BLaER1 (cell line): ENCODE measurements around the gene JARID2.

ENCODE experiments used
- H3K27ac ChIP-seq: shearing (Covaris generic); formaldehyde crosslinking; 2 replicates; pipeline ENCODE4 v1.8.1; 2022
- H3K27me3 ChIP-seq: shearing (Covaris generic); formaldehyde crosslinking; 2 replicates; pipeline ENCODE4 v1.8.1; 2022
- H3K36me3 ChIP-seq: shearing (Covaris generic); formaldehyde crosslinking; 2 replicates; pipeline ENCODE4 v1.8.1; 2022
- H3K4me1 ChIP-seq: shearing (Covaris generic); formaldehyde crosslinking; 2 replicates; pipeline ENCODE4 v1.8.1; 2022
- H3K4me2 ChIP-seq: shearing (Covaris generic); formaldehyde crosslinking; 2 replicates; pipeline ENCODE4 v1.8.1; 2022
- H3K4me3 ChIP-seq: shearing (Covaris generic); formaldehyde crosslinking; 2 replicates; pipeline ENCODE4 v1.8.1; 2022
- H3K9ac ChIP-seq: shearing (Covaris generic); formaldehyde crosslinking; 2 replicates; pipeline ENCODE4 v1.8.1; 2022
- H3K9me3 ChIP-seq: shearing (Covaris generic); formaldehyde crosslinking; 2 replicates; pipeline ENCODE4 v1.8.1; 2022
- H4K20me1 ChIP-seq: shearing (Covaris generic); formaldehyde crosslinking; 2 replicates; pipeline ENCODE4 v1.8.1; 2022
- Cebpa-rat ChIP-seq: shearing (Covaris generic); IDR thresholded peaks from 2 replicates; pipeline ENCODE4 v1.8.1; 2022

The JARID2 gene

DNA sequence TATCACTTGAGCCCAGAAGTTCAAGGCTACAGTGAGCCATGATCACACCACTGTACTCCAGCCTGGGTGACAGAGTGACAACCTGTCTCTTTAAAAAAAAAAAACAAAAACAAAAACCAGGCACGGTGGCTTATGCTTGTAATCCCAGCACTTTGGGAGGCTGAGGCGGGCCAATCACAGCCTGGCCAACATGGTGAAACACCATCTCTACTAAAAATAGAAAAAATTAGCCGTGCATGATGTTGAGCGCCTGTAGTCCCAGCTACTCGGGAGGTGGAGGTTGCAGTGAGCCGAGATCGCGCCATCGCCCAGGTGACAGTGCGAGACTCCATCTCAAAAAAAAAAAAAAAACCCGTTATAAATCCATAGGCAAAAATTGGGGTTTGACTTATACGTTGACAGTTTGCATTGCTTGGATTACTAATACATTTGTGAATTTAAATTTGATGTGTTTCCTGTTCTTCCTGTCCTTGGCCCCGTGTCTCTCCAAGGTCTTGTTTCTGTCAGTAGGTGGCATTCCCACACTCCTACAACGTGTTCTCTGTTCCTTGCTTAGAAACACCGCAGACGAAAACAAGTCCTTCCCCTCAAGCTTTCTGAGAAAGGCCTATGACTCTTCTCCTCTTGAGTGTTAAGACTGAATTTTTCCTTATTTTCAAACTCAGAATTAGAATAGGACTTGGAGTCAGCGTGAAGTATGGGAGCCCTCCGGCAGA, 269.9 kb downstream of the JARID2 start:
- Histone ChIP-seq H3K4me2 (no peak overlapping the region), H3K9me3 (no peaks in the 10 kb centered on the region), H3K9ac (no peak overlapping the region), H3K4me3 (no peak overlapping the region), H3K27ac (0 out of 2 replicates have a peak overlapping the region, but pooled peaks have one; percentile 6), H3K36me3 (peaks cover 100% of the 10 kb centered on the region), H3K4me1 (peaks cover 10% of the 10 kb centered on the region), H3K27me3 (no peaks in the 10 kb centered on the region), H4K20me1 (peaks cover 93% of the 10 kb centered on the region)
- no peak for TF ChIP-seq Cebpa-rat

DNA sequence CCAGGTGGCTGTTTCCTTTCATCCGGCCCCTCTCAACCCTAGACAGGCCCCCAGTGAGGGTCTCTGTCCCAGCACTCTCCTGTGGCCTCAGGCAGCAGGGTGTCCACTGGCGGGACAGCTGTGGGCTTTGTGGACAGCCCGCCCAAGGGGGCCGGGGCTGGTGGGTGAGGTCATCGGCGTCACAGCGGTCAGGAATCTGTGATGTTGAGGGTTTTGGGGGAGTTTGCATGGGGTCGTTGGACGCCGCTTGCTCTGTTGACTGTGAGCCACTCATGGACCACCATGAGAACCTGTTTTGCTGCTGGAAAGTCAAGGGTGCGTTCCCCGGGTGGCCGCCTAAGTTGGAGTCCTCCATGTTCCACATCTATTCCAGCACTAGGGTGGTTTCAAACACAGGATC, 270.5 kb downstream of the JARID2 start:
- H3K4me3 ChIP-seq = no peak overlapping the region
- peaks cover 100% of the 10 kb centered on the region for H3K36me3 ChIP-seq
- H3K9ac ChIP-seq = no peak overlapping the region
- no peak for TF ChIP-seq Cebpa-rat
- H3K4me1 ChIP-seq = peaks cover 10% of the 10 kb centered on the region
- no peaks in the 10 kb centered on the region for H3K27me3 ChIP-seq
- H3K9me3 ChIP-seq = no peaks in the 10 kb centered on the region
- H3K27ac ChIP-seq = no peak overlapping the region
- H4K20me1 ChIP-seq = peaks cover 92% of the 10 kb centered on the region
- H3K4me2 ChIP-seq = no peak overlapping the region

DNA sequence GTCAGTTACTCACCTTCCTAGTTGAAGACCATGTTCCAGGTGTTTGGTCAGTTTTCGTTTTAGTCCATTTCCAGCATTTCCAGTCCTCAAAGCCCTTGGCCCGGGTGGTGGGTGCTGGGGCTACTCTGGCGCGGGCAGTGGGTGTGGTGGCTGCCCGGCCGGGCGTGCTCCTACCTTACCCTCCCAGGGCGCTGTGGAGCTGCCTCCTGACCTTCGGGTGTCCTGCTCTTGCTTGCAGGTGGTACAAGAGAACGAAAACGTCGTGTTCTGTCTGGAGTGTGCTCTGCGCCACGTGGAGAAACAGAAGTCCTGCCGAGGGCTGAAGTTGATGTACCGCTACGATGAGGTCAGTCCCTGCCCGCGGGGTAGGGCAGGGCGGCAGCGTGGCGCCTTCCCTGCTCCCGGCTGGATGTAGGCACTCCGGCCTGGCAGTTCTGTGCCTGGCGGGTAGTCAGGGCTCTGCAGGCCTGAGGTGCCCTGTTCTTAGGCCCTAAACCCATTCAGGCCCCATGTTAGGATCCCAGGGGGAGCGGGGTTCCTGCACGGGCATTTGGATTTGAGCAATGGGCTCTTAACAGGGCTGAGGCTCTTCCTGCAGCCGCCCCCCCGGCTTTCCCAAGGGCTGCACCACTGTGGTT, 271.2 kb downstream of the JARID2 start:
- H3K27me3 ChIP-seq = no peaks in the 10 kb centered on the region
- no peak overlapping the region for H3K9ac ChIP-seq
- no peaks in the 10 kb centered on the region for H3K9me3 ChIP-seq
- peaks cover 100% of the 10 kb centered on the region for H3K36me3 ChIP-seq
- H3K4me3 ChIP-seq = no peak overlapping the region
- no peak overlapping the region for H3K27ac ChIP-seq
- peaks cover 14% of the 10 kb centered on the region for H3K4me1 ChIP-seq
- no peak overlapping the region for H3K4me2 ChIP-seq
- TF ChIP-seq Cebpa-rat = no peak
- peaks cover 92% of the 10 kb centered on the region for H4K20me1 ChIP-seq

DNA sequence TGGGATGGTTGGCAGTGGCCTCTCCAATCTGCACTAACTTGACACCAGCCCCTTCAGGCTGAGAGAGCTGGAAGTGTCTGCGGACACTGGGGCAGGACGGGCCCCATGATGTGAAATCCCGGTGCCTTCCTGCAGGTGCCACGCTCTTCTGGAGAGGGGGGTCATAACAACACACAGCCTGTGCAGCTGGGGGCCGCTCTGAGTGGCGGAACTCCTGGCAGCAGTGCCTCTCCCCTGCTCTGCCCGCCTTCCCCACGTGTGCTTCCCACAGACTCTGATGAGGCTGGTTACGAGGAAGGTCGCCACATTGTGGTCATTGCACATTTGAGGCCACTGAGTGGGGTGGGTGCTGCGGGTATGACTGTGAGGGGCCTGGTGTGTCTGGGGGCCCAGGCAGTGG, 271.7 kb downstream of the JARID2 start:
- Histone ChIP-seq H4K20me1 (peaks cover 92% of the 10 kb centered on the region), H3K4me1 (peaks cover 20% of the 10 kb centered on the region), H3K9me3 (no peaks in the 10 kb centered on the region), H3K27ac (no peak overlapping the region), H3K4me2 (no peak overlapping the region), H3K4me3 (no peak overlapping the region), H3K27me3 (no peaks in the 10 kb centered on the region), H3K9ac (no peak overlapping the region), H3K36me3 (peaks cover 100% of the 10 kb centered on the region)
- no peak for TF ChIP-seq Cebpa-rat

DNA sequence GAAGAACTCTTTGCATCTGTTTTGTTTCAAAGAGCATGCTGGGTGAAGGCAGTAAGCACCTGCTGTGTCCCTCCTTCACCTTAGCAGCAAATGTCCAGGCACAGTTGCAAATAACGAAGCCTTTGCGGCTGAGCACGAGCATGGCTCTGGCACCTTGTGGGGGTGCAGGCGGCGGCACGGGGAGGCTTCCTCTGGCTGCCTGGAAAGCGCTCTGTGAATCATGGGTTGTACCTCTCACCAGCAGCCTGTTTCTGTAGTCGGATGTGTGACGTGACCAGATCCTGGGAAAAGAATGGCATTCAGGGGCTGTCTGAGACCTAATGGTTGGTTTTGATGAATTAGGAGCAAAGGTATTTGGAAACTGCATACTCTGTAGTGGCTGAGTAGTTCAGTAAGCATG, 272.2 kb downstream of the JARID2 start:
- Histone ChIP-seq H3K27me3 (no peaks in the 10 kb centered on the region), H3K27ac (no peak overlapping the region), H3K9me3 (no peaks in the 10 kb centered on the region), H3K4me2 (no peak overlapping the region), H3K4me3 (no peak overlapping the region), H4K20me1 (peaks cover 92% of the 10 kb centered on the region), H3K9ac (no peak overlapping the region), H3K4me1 (peaks cover 22% of the 10 kb centered on the region), H3K36me3 (peaks cover 100% of the 10 kb centered on the region)
- TF ChIP-seq Cebpa-rat = no peak

DNA sequence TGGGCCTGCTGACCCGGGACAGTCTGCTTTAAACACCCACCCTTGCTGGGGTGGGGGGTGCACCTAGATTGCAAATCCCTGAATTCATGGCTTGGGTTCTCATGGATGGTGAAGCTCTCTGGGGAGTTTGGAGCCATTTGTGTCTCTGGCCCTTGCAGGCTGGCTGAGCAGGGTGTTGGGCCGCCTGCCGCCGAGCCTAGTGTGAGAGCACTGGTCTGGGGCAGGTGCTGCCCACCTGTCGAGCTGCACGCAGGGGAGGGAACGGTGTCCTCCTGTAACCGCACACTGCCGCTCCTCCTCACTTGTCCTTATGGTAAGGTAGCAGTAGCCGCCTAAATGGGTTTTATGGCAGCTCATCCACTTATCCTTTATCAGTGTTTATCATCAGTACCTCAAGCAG, 273.0 kb downstream of the JARID2 start:
- Histone ChIP-seq H3K36me3 (peaks cover 100% of the 10 kb centered on the region), H3K9ac (no peak overlapping the region)

DNA sequence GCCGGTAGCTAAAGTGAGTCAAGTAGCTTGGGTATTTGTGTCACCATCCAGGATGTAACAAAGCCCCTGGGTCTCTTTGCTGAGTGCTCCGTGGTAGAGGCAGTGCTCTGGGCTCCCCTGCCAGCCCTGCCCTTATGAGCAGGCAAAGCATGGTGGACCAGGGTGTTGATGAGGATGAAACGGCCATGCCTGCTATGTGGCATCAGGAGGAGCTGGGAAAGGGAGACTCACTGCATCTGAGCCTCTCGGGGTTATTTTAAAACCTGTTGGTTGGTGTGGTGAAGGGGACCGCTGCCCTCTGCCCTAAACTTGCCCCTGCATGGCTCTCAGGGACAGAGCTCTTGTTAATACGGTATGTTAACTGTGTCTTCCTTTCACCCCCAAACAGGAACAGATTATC, 273.8 kb downstream of the JARID2 start:
- H4K20me1 ChIP-seq = peaks cover 90% of the 10 kb centered on the region

More for the DNA sequence above, 273.0 kb downstream of the JARID2 start:
- H3K27ac ChIP-seq = no peak overlapping the region
- H4K20me1 ChIP-seq = peaks cover 92% of the 10 kb centered on the region
- peaks cover 22% of the 10 kb centered on the region for H3K4me1 ChIP-seq
- no peaks in the 10 kb centered on the region for H3K9me3 ChIP-seq
- H3K4me2 ChIP-seq = no peak overlapping the region
- no peak overlapping the region for H3K4me3 ChIP-seq
- no peaks in the 10 kb centered on the region for H3K27me3 ChIP-seq
- TF ChIP-seq Cebpa-rat = no peak

DNA sequence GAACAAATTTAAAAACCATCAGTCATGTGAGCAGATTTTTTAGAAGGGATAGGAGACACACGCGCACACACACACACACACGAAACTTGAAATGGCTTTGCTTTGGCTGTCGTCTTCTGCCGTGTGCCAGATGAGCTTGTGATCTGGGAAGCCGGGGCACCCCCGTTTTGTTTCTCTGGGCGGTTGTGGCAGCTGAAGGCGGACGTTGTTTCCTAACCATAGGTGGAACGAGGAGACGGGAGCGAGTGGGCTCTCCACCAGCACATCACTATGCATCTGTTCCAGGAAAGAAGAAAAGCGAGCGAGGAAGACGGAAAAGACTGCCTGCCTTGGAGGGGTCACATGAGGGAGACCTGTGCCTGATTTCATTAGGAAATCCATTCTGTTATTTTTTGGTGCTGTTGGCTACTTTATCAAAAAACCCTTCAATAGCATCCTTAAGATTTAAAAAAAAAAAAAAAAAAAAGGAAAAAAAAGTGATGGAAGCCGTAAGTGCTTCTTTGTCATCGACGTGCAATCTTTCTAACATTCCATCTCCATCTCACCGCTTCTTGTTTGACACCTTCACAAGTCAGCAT, 274.8 kb downstream of the JARID2 start:
- no peaks in the 10 kb centered on the region for H3K27me3 ChIP-seq
- no peak overlapping the region for H3K4me2 ChIP-seq
- TF ChIP-seq Cebpa-rat = no peak
- peaks cover 84% of the 10 kb centered on the region for H4K20me1 ChIP-seq
- H3K27ac ChIP-seq = no peak overlapping the region
- peaks cover 13% of the 10 kb centered on the region for H3K4me1 ChIP-seq
- peaks cover 100% of the 10 kb centered on the region for H3K36me3 ChIP-seq
- H3K9me3 ChIP-seq = no peaks in the 10 kb centered on the region
- no peak overlapping the region for H3K4me3 ChIP-seq
- no peak overlapping the region for H3K9ac ChIP-seq

More for the DNA sequence above, 273.8 kb downstream of the JARID2 start:
- Histone ChIP-seq H3K9ac (no peak overlapping the region), H3K4me2 (no peak overlapping the region), H3K9me3 (no peaks in the 10 kb centered on the region), H3K4me3 (no peak overlapping the region), H3K36me3 (peaks cover 100% of the 10 kb centered on the region), H3K4me1 (peaks cover 22% of the 10 kb centered on the region), H3K27me3 (no peaks in the 10 kb centered on the region), H3K27ac (no peak overlapping the region)
- no peak for TF ChIP-seq Cebpa-rat

DNA sequence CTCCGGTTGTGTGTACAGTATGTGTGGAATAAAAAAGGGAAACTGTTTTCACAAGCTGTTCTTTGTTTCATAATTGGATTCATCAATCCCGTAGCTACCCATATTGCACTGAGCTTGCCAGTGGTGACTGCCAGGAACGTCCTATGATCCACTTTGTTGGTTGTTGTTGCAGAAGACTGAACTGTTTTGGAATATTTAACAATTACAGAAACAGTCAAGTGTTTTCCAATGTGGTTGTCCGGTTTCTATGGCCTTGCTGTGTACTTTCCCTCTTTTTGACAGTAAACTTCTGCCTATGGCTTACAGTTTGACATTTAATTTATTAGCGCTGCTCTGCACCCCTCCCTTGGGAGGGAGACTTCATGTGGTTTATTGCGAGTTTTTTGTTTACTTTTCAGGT, 275.7 kb downstream of the JARID2 start:
- no peaks in the 10 kb centered on the region for H3K9me3 ChIP-seq
- no peaks in the 10 kb centered on the region for H3K27me3 ChIP-seq
- peaks cover 100% of the 10 kb centered on the region for H3K36me3 ChIP-seq
- no peak overlapping the region for H3K4me3 ChIP-seq
- peaks cover 16% of the 10 kb centered on the region for H3K4me1 ChIP-seq
- no peak for TF ChIP-seq Cebpa-rat
- H3K27ac ChIP-seq = no peak overlapping the region
- H4K20me1 ChIP-seq = peaks cover 76% of the 10 kb centered on the region
- H3K9ac ChIP-seq = no peak overlapping the region
- no peak overlapping the region for H3K4me2 ChIP-seq

DNA sequence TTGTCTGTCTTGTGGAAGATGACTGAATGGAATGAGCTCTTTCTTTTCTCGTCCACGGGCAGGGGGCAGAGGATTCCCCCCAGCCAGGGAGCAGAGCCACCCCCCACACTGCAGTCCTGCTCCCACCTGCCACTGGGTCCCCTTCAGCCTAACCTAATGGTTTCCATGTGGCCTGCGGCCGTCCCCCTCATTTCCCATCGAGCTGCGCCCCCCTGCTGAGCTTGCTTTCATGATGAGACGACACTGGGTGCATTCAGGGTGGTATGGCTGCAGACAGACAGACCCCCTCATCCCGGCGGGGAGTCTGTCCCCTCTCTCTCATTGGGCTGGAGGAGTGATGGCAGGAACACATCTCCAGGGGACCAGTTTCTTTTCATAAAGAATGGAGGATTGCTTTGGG, 276.2 kb downstream of the JARID2 start:
- peak overlapping the region; percentile 3; the same call in 1 of the 2 replicates for H3K27ac ChIP-seq
- no peak overlapping the region for H3K9ac ChIP-seq
- no peaks in the 10 kb centered on the region for H3K9me3 ChIP-seq
- no peak for TF ChIP-seq Cebpa-rat
- no peak overlapping the region for H3K4me3 ChIP-seq
- 0 out of 2 replicates have a peak overlapping the region, but pooled peaks have one; percentile 4 for H3K4me2 ChIP-seq
- H3K36me3 ChIP-seq = peaks cover 97% of the 10 kb centered on the region
- peaks cover 74% of the 10 kb centered on the region for H4K20me1 ChIP-seq
- H3K4me1 ChIP-seq = peaks cover 19% of the 10 kb centered on the region
- no peaks in the 10 kb centered on the region for H3K27me3 ChIP-seq
